GM21390 (cell line): ENCODE measurements around the gene CCL23.
"Not testable (repeated sequence)": the region's sequence is repeated elsewhere in the genome, so short reads cannot be mapped to it uniquely, and the experiment has no call there.

Experiments
- ATAC-seq: cut with Tn5 transposase; IDR thresholded peaks from one replicate; pipeline ENCODE4 v1.9.1; 2021; ENCODE audit not compliant: unreplicated experiment

CCL23 gene

GRCh38 chr17:36004594-36005108 lies 13.1 kb downstream of the CCL23 start:
- ATAC-seq: no peak

- no peak for ATAC-seq
Measured at GRCh38 chr17:36002631-36003030, 15.1 kb downstream of the CCL23 start.

- no peak for ATAC-seq
Measured at GRCh38 chr17:36001862-36002603, 15.7 kb downstream of the CCL23 start.

- ATAC-seq: no peak
Measured at GRCh38 chr17:36001110-36001771, 16.5 kb downstream of the CCL23 start, which contains the start of gene CCL15. CCL15 (minus strand) TSS chr17:36001553; CDS start chr17:36001492, 61 bp downstream.

- ATAC-seq: no peak
Measured at GRCh38 chr17:36000732-36001109, 17.1 kb downstream of the CCL23 start.

- no peak for ATAC-seq
Measured at GRCh38 chr17:35998756-35999155, 19.0 kb downstream of the CCL23 start.

- ATAC-seq: no peak
Measured at GRCh38 chr17:35998018-35998545, 19.7 kb downstream of the CCL23 start.

GRCh38 chr17:35995346-35995745 lies 22.4 kb downstream of the CCL23 start:
- not testable (repeated sequence) for ATAC-seq

GRCh38 chr17:35991075-35991474 lies 26.7 kb downstream of the CCL23 start:
- ATAC-seq: no peak

- no peak for ATAC-seq
Measured at GRCh38 chr17:35988164-35988563, 29.6 kb downstream of the CCL23 start.

- ATAC-seq: no peak
Measured at GRCh38 chr17:35986643-35987042, 31.1 kb downstream of the CCL23 start, which contains the start of gene CCL14. CCL14 (minus strand) TSS chr17:35986729; CDS start chr17:35986649, 80 bp downstream.

- ATAC-seq: no peak
Measured at GRCh38 chr17:35984140-35984539, 33.6 kb downstream of the CCL23 start.

- no peak for ATAC-seq
Measured at GRCh38 chr17:35982409-35983191, 35.2 kb downstream of the CCL23 start.

GRCh38 chr17:35981908-35982330 lies 35.9 kb downstream of the CCL23 start:
- no peak for ATAC-seq

GRCh38 chr17:35981246-35981645 lies 36.5 kb downstream of the CCL23 start, which contains the start of gene CCL16:
CCL16 (minus strand) TSS chr17:35981497; CDS start chr17:35981420, 77 bp downstream.
- ATAC-seq: no peak

- ATAC-seq: no peak
Measured at GRCh38 chr17:35978346-35978745, 39.4 kb downstream of the CCL23 start.

- ATAC-seq: no peak
Measured at GRCh38 chr17:35977509-35977908, 40.3 kb downstream of the CCL23 start.

- ATAC-seq: no peak
Measured at GRCh38 chr17:35973333-35974260, 44.2 kb downstream of the CCL23 start.

- no peak for ATAC-seq
Measured at GRCh38 chr17:35972945-35973332, 44.8 kb downstream of the CCL23 start.

GRCh38 chr17:35972535-35972934 lies 45.2 kb downstream of the CCL23 start:
- no peak for ATAC-seq
